ENCODE measurements around the gene SIGLECL1.
"Not testable (repeated sequence)": the region's sequence is repeated elsewhere in the genome, so short reads cannot be mapped to it uniquely, and the experiment has no call there.

Gene SIGLECL1

GRCh38 chr19:51250786-51251467 lies at the start of gene SIGLECL1:
Gene SIGLECL1 (plus strand): TSS chr19:51251080. CDS start chr19:51264073, 12,993 bp downstream.
- DNase-seq (ENCODE audit: low read depth, low spot score) = no peak

DNA sequence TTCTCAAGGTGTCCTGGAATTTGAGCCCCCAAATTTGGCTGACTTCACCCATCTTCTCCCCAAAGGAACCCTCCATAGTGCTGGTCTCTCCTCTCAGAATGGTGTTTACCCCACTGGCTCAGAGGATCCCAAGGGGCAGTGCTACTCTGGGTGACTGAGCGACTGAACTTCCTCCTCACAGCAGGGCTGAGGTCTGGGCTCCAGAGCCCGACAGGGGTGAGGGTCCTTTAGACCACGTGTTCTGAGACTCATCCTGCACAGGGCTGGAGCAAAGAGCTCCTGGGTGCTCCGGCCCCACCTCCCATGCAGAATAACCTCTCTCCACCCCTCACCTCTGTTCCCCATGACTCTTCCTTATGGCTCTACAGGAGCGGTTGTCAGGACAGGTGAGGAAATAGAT lies 49.2 kb upstream of the SIGLECL1 start:
- no peak for DNase-seq (ENCODE audit: low read depth, low spot score)

GRCh38 chr19:51203916-51204315 lies 47.0 kb upstream of the SIGLECL1 start:
- DNase-seq (ENCODE audit: low read depth, low spot score) = no peak

GRCh38 chr19:51204321-51204720 lies 46.6 kb upstream of the SIGLECL1 start:
- no peak for DNase-seq (ENCODE audit: low read depth, low spot score)

- DNase-seq (ENCODE audit: low read depth, low spot score) = no peak
These were observed 43.1 kb upstream of the SIGLECL1 start for GRCh38 chr19:51207747-51208146.

DNA sequence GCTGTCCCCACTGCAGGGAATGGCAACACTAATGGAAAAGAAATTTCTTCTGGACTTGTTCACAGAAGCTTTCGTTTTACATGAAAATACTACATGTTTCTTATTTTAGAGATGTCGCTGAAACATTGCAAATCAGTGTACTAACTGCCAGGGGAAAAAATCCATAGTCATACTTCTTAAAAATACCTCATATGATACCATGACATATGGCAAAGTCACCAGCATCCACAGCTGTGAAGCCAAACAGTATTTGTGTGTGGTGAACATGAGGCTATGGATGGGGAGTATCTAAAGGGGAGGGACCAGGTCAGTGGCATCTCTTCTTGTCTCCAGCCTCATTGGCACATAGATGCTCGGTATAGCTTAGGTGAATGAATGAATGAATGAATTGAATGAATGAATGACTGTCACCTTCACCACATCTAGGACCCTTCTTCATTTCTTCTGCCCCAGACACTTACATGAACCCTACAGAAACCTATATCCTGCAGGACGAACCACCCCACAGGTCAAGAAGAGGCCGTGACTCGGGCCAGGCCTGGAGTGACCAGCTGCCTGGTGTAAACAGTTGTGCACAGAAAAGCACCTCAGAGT lies 40.6 kb upstream of the SIGLECL1 start:
- no peak for DNase-seq (ENCODE audit: low read depth, low spot score)

DNA sequence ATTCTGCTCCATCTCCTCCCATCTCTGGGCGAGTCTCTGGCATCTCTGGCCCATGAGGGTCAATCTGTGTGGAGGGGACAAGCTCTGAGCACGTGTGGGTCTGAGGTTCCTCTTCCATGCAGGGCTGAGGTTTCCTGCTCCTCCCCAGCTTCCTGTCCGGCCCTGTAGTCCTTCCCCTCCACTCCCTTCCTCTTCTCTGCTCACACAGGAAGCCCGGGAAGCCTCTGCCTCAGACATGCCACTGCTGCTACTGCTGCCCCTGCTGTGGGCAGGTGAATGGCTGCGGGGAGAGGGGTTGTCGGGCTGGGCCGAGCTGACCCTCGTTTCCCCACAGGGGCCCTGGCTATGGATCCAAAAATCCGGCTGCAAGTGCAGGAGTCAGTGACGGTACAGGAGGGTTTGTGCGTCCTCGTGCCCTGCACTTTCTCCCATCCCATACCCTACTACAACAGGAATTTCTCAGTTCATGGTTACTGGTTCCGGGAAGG lies 40.0 kb upstream of the SIGLECL1 start:
- not testable (repeated sequence) for DNase-seq (ENCODE audit: low read depth, low spot score)

GRCh38 chr19:51211833-51212232 lies 39.0 kb upstream of the SIGLECL1 start:
- no peak for DNase-seq (ENCODE audit: low read depth, low spot score)

GRCh38 chr19:51219307-51219706 lies 31.6 kb upstream of the SIGLECL1 start:
- DNase-seq (ENCODE audit: low read depth, low spot score) = no peak

- DNase-seq (ENCODE audit: low read depth, low spot score) = no peak
These were observed 30.9 kb upstream of the SIGLECL1 start for GRCh38 chr19:51219971-51220370.

DNA sequence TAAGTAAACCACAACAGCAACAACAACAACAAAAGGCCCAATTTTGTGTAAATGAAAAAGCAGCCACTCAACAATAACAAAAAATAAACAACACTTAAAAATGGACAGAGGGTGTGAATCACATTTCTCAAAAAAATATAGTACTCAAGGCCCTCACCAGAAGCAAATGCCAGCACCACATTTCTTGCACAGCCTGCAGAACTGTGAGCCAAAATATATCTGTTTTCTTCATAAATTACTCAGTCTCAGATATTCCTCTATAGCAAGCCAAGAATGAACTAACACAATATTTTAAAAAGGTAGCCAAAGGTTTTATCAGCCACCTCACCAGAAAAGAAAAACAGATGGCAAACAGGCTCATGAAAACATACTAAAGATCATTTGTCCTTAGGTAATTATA lies 29.9 kb upstream of the SIGLECL1 start:
- no peak for DNase-seq (ENCODE audit: low read depth, low spot score)

DNA sequence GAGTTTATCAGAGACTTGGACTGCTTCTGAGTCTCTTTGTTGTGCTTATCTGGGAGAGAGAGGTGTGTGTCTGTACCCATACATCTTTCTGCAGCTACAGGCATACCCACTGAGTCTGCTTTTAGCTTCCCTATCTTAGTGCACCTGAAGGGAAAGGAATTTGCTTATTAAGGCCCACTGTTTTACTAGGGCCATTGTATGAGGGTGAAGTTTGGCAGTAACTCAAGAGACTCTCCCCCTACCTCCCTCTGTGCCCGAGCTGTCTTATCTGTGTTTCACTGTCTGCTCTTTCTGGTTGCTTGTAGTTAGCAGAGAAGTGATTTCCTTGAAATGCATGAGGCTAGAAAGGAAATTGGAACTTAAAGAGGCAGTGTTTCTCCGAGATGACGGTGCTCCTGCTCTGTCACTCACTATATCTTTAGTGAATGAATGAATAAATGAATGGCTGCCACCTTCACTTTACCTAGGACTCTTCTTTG lies 26.7 kb upstream of the SIGLECL1 start:
- DNase-seq (ENCODE audit: low read depth, low spot score) = no peak

GRCh38 chr19:51224898-51225393 lies 25.9 kb upstream of the SIGLECL1 start, which contains the start of gene CD33:
Gene CD33 (plus strand): TSS chr19:51225080. CDS start chr19:51225119, 39 bp downstream.
- not testable (repeated sequence) for DNase-seq (ENCODE audit: low read depth, low spot score)

GRCh38 chr19:51226067-51226466 lies 24.8 kb upstream of the SIGLECL1 start:
- DNase-seq (ENCODE audit: low read depth, low spot score) = no peak

DNA sequence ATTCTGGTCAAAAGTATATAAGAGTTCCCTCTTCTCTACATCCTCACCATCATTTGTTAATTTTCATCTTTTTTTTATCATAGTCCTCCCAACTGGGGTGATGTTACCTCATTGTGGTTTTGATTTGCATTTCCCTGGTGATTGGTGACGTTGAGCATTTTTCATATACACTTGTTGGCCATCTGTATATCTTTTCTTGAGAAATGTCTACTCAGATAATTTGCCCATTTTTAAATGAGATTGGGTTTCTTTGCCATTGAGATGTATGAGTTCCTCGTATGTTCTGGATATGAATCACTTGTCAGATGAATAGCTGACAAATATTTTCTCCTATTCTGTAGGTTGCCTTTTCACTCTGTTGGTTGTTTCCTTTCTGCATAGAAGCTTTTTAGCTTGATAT lies 23.6 kb upstream of the SIGLECL1 start:
- DNase-seq (ENCODE audit: low read depth, low spot score) = no peak

- DNase-seq (ENCODE audit: low read depth, low spot score) = no peak
These were observed 22.9 kb upstream of the SIGLECL1 start for GRCh38 chr19:51227966-51228365.

DNA sequence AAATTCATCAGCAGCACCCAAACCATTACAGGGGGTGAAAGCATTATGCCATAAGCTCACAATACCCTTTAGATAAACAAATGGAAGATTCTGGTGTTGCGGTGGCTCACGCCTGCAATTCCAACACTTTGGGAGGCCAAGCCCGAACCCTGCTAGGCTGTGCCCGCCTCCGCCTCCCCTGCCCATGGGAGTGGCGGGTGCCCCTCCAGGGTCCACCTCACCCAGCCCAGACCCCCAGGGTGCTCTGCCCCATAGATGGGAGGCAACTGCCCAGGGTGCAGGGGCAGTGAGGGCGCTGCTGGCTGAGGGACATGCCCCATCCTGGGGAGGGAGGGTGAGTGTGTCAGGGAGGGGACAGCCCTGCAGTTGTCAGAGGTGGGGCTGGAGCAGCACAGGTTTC lies 10.0 kb upstream of the SIGLECL1 start:
- DNase-seq (ENCODE audit: low read depth, low spot score) = no peak

- DNase-seq (ENCODE audit: low read depth, low spot score) = no peak
These were observed 7.8 kb upstream of the SIGLECL1 start for GRCh38 chr19:51242881-51243630.

DNA sequence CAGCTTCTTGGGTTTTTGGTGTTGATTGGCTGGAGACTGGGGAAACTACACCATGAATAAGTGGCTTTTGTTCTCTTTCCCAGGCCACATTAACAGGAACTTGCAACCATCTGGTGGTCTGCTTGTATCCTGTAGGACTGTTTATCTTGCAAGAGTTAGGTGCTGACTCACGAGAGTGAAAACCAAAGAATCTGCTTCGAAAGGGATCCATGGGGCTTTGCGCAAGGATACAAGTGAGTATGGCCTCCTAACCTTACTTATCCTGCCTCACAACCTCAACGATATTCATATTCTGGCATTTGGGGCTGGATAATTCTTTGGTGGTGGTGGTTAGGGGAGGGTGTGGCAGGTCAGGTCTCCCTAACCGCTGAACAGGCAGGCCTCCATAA lies 4.7 kb upstream of the SIGLECL1 start:
- no peak for DNase-seq (ENCODE audit: low read depth, low spot score)

GRCh38 chr19:51247972-51248590 lies 2.8 kb upstream of the SIGLECL1 start:
- DNase-seq (ENCODE audit: low read depth, low spot score) = no peak

DNA sequence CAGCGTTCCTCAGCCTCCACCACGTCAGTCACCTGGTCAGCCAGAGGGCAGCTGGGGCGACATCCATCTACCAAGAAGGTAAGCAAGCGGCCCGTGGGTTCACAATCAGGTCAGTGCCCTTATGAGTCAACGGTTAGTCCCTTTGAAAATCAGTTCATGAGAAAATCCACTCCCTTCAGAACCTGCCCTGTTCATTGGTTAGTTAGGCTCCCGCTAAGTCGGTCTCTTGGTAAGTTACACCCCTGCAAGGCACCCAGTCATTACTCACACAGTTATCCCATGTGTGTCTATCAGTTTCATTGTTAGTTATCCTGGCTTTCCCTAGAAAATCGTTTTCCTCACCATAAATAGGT lies 564 bp downstream of the SIGLECL1 start:
- DNase-seq (ENCODE audit: low read depth, low spot score) = no peak
